ENCODE measurements around the gene DUSP11. TPM values are rescaled to one million over a fixed set of nuclear protein-coding genes. Genes with fewer than 3 reads are reported as not detected.

Gene DUSP11
- total RNA-seq, 4 donors from 2014 or later, result 23.7 to 40.1 (median 31.6) TPM

- TF ChIP-seq CTCF (IDR thresholded peaks at IDR 0.05; ENCODE audit: low read depth), result no peak
Observed at GRCh38 chr2:73823916-73824523, 44.1 kb upstream of the DUSP11 start.

- TF ChIP-seq CTCF (IDR thresholded peaks at IDR 0.05; ENCODE audit: low read depth), result no peak
Observed at GRCh38 chr2:73823416-73823815, 43.5 kb upstream of the DUSP11 start.

- TF ChIP-seq CTCF (IDR thresholded peaks at IDR 0.05; ENCODE audit: low read depth), result no peak
Observed at GRCh38 chr2:73822991-73823390, 43.1 kb upstream of the DUSP11 start.

- no peak for TF ChIP-seq CTCF (IDR thresholded peaks at IDR 0.05; ENCODE audit: low read depth)
Observed at GRCh38 chr2:73822276-73822675, 42.4 kb upstream of the DUSP11 start.

- TF ChIP-seq CTCF (IDR thresholded peaks at IDR 0.05; ENCODE audit: low read depth), result no peak
Observed at GRCh38 chr2:73821669-73822068, 41.8 kb upstream of the DUSP11 start.

GRCh38 chr2:73821227-73821626 is 41.3 kb upstream of the DUSP11 start:
- TF ChIP-seq CTCF (IDR thresholded peaks at IDR 0.05; ENCODE audit: low read depth), result no peak

GRCh38 chr2:73818296-73818695 is 38.4 kb upstream of the DUSP11 start:
- TF ChIP-seq CTCF (IDR thresholded peaks at IDR 0.05; ENCODE audit: low read depth), result no peak

Data from subcutaneous adipose tissue (tissue), 4 donors.